H7 (cell line): Measurements from ENCODE around the gene FUT2. TPM values are rescaled to one million over a fixed set of nuclear protein-coding genes. Genes with fewer than 3 reads are reported as not detected.
"Not testable (repeated sequence)": the region's sequence is repeated elsewhere in the genome, so short reads cannot be mapped to it uniquely, and the experiment has no call there.

Source experiments
- DNase-seq: peaks from one replicate; pipeline ENCODE4 v3.0.0; 2012
- H3K27me3 ChIP-seq: 2 replicates; pipeline ENCODE4 v1.6.0; 2011; ENCODE audit warnings: mild to moderate bottlenecking, low read length; ENCODE audit not compliant: control insufficient read depth, insufficient read depth
- H3K36me3 ChIP-seq: replicated peaks from 2 replicates; pipeline ENCODE4 v1.5.1; 2011; ENCODE audit warnings: low read length; ENCODE audit not compliant: control insufficient read depth, insufficient read depth
- H3K4me3 ChIP-seq: 2 replicates; pipeline ENCODE4 v1.5.1; 2011; ENCODE audit warnings: low read depth, mild to moderate bottlenecking, control low read depth, low read length, moderate library complexity; ENCODE audit not compliant: insufficient read depth
- total RNA-seq: library from RNA; depleted of rRNA; stranded (reverse); fragments of >200 nt; shearing (Covaris generic); gene quantifications from 2 replicates; pipeline ENCODE4 v1.2.3, GENCODE V29; 2014; rRNA removed

FUT2 gene
- 0.78 and 1.8 TPM in 2 replicates for total RNA-seq

GRCh38 chr19:48695743-48696352 is at the start of gene FUT2:
TSS of gene FUT2 (plus strand) at chr19:48695971. CDS start at chr19:48702957, 6,986 bp downstream.
- no peaks in the 10 kb centered on the region for H3K36me3 ChIP-seq
- H3K4me3 ChIP-seq, result peak within 1 kb of the TSS; percentile 79
- DNase-seq, result peak; percentile 95
- no peaks in the 10 kb centered on the region for H3K27me3 ChIP-seq

DNA sequence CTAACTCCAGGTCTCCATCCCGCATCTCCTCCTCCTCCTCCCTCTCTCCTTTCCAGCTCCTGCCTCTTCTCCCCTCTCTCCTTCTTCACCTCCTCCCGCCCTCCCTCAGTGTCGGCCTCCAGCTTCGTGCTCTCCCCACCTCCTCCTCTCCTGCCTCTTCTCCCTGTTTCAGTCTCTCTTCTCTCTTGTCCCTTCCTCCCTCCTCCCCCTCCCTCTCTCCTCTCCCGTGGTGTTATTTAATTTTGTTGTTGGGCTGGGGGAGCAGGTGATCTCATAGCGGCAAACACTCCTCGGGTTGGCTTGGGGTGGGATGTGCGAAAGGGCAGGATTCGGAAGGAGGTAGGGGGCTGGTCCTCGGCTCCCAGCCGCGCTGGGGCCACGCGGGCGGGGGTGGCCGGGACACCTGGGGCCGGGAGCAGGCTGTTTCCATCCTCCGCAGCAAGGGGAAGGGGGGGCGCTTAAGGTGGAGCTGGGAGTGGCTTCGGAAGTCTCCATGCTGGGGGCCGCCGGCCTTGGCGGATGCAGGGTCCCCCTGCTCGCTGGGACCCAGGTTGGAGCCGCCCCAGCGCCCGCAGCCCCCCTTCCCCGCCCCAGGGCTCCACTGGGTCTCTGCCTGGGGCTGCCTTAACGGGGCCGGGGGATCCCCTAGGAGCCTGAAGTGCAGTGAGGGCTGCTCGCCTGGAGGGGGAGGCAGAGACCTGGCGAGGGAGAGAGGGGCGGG is 49.6 kb upstream of the FUT2 start, which contains the start of gene CA11:
Gene CA11, minus strand, starts transcription at position 187 of the 721 bp plus-strand sequence. CDS start 555 bp downstream, outside the sequence.
- peaks cover 2% of the 10 kb centered on the region; the same call in 1 of the 2 replicates for H3K27me3 ChIP-seq
- no peaks in the 10 kb centered on the region for H3K36me3 ChIP-seq
- peak within 1 kb of the TSS; percentile 77 for H3K4me3 ChIP-seq
- peak; percentile 98 for DNase-seq

DNA sequence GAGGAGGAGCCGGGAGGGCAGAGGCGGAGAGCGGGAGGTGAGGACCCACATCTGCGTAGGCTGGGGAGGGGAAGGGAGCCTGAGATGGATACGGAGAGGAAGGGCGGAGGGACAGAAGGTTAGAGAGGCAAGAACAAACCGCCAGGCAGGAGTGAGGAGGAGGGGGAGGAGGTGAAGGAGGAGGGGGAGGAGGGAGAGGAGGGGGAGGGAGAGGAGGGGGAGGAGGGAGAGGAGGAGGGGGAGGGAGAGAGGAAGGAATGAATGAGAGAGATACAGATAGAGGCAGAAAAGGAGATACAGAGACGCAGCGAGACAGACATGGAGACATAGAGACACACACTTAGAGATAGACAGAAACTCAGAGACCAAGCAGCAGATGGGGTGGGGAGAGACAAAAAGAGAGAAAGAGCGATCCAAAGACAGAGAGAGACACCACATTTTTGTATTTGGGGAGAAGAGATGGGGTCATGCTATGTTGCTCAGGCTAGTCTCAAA is 49.0 kb upstream of the FUT2 start:
- Histone ChIP-seq H3K36me3 (no peaks in the 10 kb centered on the region), H3K27me3 (no peaks in the 10 kb centered on the region; the same call in 1 of the 2 replicates), H3K4me3 (peak overlapping the region; percentile 77)
- peak; percentile 35 for DNase-seq

DNA sequence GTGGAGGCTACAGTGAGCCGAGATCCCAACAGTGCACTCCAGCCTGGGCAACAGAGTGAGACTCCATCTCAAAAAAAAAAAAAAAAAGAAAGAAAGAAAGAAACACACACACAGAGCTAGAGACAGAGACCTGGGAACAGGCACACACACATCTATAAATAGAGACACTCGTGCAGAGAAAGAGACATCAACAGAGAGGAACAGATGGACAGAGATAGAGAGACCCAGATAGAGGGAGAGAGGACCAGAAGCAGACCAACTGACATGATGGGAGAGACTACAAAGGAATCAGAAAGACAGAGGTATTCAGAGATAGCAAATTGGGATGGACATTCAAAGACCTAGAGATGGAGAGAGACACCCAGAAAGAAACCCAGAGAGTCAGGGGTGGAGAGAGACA is 47.6 kb upstream of the FUT2 start:
- no peaks in the 10 kb centered on the region for H3K27me3 ChIP-seq
- no peak overlapping the region for H3K4me3 ChIP-seq
- no peaks in the 10 kb centered on the region for H3K36me3 ChIP-seq
- DNase-seq, result no peak

DNA sequence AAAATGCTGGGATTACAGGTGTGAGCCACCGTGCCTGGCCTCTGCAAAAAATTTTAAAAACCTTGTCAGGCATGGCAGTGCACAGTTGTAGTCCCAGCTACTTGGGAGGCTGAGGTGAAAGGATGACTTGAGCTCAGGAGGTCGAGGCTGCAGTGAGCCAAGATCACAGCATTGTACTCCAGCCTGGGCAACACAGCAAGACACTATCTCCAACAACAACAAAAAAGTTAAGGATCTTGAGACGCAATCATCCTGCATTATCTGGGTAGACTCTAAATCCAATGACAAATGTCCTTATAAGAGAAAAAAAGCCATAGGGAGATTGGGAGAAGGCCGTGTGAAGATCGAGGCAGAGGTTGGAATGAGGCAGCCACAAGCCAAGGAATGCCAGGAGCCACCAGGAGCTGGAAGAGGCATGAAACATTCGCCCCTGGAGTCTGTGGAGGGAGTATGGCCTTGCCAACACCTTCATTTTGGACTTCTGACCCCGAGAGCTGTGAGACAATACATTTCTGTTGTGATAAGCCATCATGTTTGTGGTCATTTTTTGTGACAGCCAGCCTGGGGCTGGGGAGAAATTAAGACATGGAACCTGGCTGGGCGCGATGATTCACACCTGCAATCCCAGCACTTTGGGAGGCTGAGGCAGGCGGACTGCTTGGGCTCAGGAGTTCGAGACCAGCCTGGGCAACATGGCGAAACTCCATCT is 44.6 kb upstream of the FUT2 start:
- Histone ChIP-seq H3K4me3 (no peak overlapping the region), H3K27me3 (no peaks in the 10 kb centered on the region), H3K36me3 (no peaks in the 10 kb centered on the region)
- DNase-seq, result no peak

- peak; percentile 35 for DNase-seq
- no peak overlapping the region for H3K4me3 ChIP-seq
- no peaks in the 10 kb centered on the region for H3K27me3 ChIP-seq
- no peaks in the 10 kb centered on the region for H3K36me3 ChIP-seq
These were observed 44.1 kb upstream of the FUT2 start for GRCh38 chr19:48651683-48652048.

DNA sequence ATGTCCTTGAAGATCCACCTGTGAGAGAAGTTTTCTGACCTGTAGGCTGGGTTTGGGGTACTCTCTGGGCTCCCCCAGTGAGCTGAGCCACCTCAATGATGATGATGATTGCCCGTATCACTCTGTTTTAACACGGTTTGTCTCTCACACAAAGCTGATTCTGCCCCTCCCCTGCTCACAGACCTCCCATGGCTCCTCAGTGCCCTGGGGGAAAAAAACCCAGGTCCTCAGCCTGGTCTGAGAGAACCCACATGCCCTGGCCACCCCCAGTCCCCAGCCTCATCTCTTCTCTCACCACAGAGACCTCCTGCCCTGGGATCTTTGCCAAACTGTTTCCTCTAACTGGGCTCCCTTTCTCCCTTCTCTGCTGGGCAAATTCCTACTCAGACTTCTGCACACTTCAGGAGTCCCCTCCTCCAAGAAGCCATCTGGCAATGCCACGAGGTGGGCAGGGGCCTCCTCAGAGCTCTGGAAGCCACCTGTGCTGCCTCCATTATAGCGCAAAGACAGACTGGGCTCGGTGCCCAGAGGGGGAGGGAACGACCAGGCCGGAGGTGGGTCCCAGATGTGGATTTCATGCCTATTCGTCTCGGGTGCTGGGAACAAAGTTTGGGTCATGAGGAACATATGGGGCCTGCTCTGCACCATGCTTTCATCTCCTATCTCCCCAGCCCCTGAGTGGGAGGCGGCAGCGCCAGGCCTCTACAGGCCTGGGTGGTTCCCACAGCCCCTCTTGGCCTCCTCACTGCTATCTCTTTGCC is 41.3 kb upstream of the FUT2 start:
- Histone ChIP-seq H3K36me3 (no peaks in the 10 kb centered on the region), H3K27me3 (no peaks in the 10 kb centered on the region), H3K4me3 (no peak overlapping the region)
- no peak for DNase-seq

DNA sequence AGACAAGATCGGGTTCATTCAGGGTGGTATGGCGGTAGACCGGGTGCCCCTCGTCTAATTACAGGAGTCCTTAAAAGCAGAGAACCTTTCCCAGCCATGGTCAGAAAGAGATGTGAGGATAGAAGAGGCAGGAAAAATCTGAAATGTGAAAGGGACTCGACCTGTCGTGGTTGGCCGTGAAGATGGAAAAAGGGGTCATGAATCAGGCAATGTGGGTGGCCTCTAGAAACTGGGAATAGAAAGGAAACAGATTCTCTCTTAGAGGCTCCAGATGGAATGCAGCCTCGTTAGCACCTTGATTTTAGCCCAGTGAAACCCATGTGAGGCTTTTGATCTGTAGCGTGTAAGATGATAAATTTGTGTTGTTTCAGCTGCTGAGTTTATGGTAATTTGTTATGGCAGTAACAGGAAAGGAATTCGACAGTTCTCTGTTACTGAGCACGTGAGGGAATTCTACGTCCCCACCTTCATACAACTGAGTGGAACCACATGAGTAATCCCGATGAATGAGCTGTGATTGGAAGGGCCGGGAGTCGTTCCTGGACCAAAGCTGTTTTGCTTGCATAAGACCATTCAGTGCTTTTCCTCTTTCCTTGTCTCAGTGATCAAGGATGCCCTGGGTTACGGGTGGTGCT is 38.8 kb upstream of the FUT2 start:
- no peak overlapping the region for H3K4me3 ChIP-seq
- no peaks in the 10 kb centered on the region for H3K27me3 ChIP-seq
- no peaks in the 10 kb centered on the region for H3K36me3 ChIP-seq
- DNase-seq, result peak; percentile 39

GRCh38 chr19:48657828-48658227 is 37.9 kb upstream of the FUT2 start:
- not testable (repeated sequence) for H3K4me3 ChIP-seq, H3K36me3 ChIP-seq, H3K27me3 ChIP-seq

DNA sequence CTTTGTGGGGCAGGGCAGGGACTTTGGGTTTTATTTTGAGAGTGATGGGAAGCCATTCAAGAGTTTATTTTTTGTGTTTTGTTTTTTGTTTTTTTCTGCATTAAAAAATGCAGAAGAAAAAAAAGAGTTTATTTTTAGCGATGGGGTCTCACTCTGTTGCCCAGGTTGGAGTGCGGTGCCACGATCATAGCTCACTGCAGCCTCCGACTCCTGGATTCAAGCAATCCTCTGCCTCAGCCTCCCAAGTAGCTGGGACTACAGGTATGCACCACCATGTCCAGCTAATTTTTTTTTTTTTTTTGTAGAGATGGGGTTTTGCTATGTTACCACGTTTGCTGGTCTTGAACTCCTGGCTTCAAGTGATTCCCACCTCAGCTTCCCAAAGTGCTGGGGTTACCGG is 37.3 kb upstream of the FUT2 start:
- no peak for DNase-seq
- Histone ChIP-seq H3K36me3 (no peaks in the 10 kb centered on the region), H3K4me3 (no peak overlapping the region), H3K27me3 (no peaks in the 10 kb centered on the region)

More at GRCh38 chr19:48657828-48658227, 37.9 kb upstream of the FUT2 start:
- not testable (repeated sequence) for DNase-seq

DNA sequence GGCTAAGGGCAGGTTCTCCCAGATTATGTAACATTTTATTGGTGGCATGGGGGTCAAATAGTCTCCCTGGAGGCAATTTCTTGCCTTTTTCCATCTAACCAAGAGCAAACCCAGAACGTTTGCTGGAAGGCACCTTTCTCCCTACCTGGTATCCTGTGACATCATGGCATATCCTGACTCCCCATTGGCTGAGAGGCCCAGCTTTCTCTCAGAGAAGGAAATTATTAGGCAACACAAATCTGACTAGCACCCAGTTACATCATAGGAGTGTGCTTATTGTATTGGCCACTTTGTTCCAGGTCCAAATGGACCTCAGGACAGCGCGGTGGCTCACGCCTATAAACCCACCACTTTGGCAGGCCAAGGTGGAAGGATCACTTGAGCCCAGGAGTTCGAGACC is 36.0 kb upstream of the FUT2 start:
- peak; percentile 43 for DNase-seq
- Histone ChIP-seq H3K36me3 (no peaks in the 10 kb centered on the region), H3K4me3 (no peak overlapping the region), H3K27me3 (no peaks in the 10 kb centered on the region)

- peak; percentile 93 for DNase-seq
- Histone ChIP-seq H3K36me3 (no peaks in the 10 kb centered on the region), H3K27me3 (no peaks in the 10 kb centered on the region), H3K4me3 (no peak overlapping the region)
These were observed 34.7 kb upstream of the FUT2 start for GRCh38 chr19:48660852-48661710.

- DNase-seq, result peak; percentile 60
These were observed 34.1 kb upstream of the FUT2 start for GRCh38 chr19:48661711-48662090.

More at GRCh38 chr19:48661711-48662090, 34.1 kb upstream of the FUT2 start:
- no peaks in the 10 kb centered on the region for H3K36me3 ChIP-seq
- no peaks in the 10 kb centered on the region for H3K27me3 ChIP-seq
- no peak overlapping the region for H3K4me3 ChIP-seq
